ENCODE measurements around the gene PLA2G2C. TPM values are rescaled to one million over a fixed set of nuclear protein-coding genes. Genes with fewer than 3 reads are reported as not detected.

The PLA2G2C gene
- total RNA-seq, 4 donors from 2014 or later, result not detected

GRCh38 chr1:20207546-20207945 is 21.2 kb upstream of the PLA2G2C start:
- no peak for DNase-seq
- intact Hi-C loops (cut with DNase I; ENCODE audit: low total_unique reads), result no loop called here
- no peak overlapping the region for H3K27ac ChIP-seq

GRCh38 chr1:20202166-20202565 is 15.8 kb upstream of the PLA2G2C start:
- no peak overlapping the region for H3K27ac ChIP-seq
- no peaks in the 10 kb centered on the region for H3K36me3 ChIP-seq
- TF ChIP-seq CTCF (IDR thresholded peaks at IDR 0.05), result no peak
- TF ChIP-seq POLR2A (IDR thresholded peaks at IDR 0.05), result no peak
- intact Hi-C loops (cut with DNase I; ENCODE audit: low total_unique reads), result no loop called here
- H3K9me3 ChIP-seq, result no peaks in the 10 kb centered on the region
- no peaks in the 10 kb centered on the region for H3K4me1 ChIP-seq
- H3K27me3 ChIP-seq, result no peaks in the 10 kb centered on the region
- no peak for DNase-seq
- no peak overlapping the region for H3K4me3 ChIP-seq

More at GRCh38 chr1:20207546-20207945, 21.2 kb upstream of the PLA2G2C start:
- Histone ChIP-seq H3K9me3 (no peaks in the 10 kb centered on the region), H3K4me1 (no peaks in the 10 kb centered on the region), H3K4me3 (no peak overlapping the region), H3K36me3 (no peaks in the 10 kb centered on the region), H3K27me3 (no peaks in the 10 kb centered on the region)
- TF ChIP-seq POLR2A (IDR thresholded peaks at IDR 0.05), result no peak
- TF ChIP-seq CTCF (IDR thresholded peaks at IDR 0.05), result no peak

GRCh38 chr1:20200966-20201365 is 14.6 kb upstream of the PLA2G2C start:
- intact Hi-C loops (cut with DNase I; ENCODE audit: low total_unique reads), result no loop called here
- TF ChIP-seq CTCF (IDR thresholded peaks at IDR 0.05) (no peak), POLR2A (IDR thresholded peaks at IDR 0.05) (no peak)
- no peaks in the 10 kb centered on the region for H3K4me1 ChIP-seq

GRCh38 chr1:20199840-20200239 is 13.5 kb upstream of the PLA2G2C start:
- Histone ChIP-seq H3K4me3 (no peak overlapping the region), H3K27ac (no peak overlapping the region), H3K4me1 (no peaks in the 10 kb centered on the region), H3K27me3 (no peaks in the 10 kb centered on the region), H3K9me3 (no peaks in the 10 kb centered on the region), H3K36me3 (no peaks in the 10 kb centered on the region)
- TF ChIP-seq CTCF (IDR thresholded peaks at IDR 0.05), result no peak
- no peak for TF ChIP-seq POLR2A (IDR thresholded peaks at IDR 0.05)
- no peak for DNase-seq
- intact Hi-C loops (cut with DNase I; ENCODE audit: low total_unique reads), result no loop called here

More at GRCh38 chr1:20200966-20201365, 14.6 kb upstream of the PLA2G2C start:
- H3K4me3 ChIP-seq, result no peak overlapping the region
- no peak overlapping the region for H3K27ac ChIP-seq
- no peaks in the 10 kb centered on the region for H3K36me3 ChIP-seq
- no peak for DNase-seq
- H3K27me3 ChIP-seq, result no peaks in the 10 kb centered on the region
- H3K9me3 ChIP-seq, result no peaks in the 10 kb centered on the region

GRCh38 chr1:20199403-20199802 is 13.1 kb upstream of the PLA2G2C start:
- intact Hi-C loops (cut with DNase I; ENCODE audit: low total_unique reads), result no loop called here
- no peak for DNase-seq
- H3K36me3 ChIP-seq, result no peaks in the 10 kb centered on the region
- no peaks in the 10 kb centered on the region for H3K9me3 ChIP-seq
- no peaks in the 10 kb centered on the region for H3K4me1 ChIP-seq
- TF ChIP-seq POLR2A (IDR thresholded peaks at IDR 0.05) (no peak), CTCF (IDR thresholded peaks at IDR 0.05) (no peak)
- H3K4me3 ChIP-seq, result no peak overlapping the region
- no peak overlapping the region for H3K27ac ChIP-seq
- no peaks in the 10 kb centered on the region for H3K27me3 ChIP-seq
